HCT116 (cell line): ENCODE measurements around the gene TWF2. TPM values are rescaled to one million over a fixed set of nuclear protein-coding genes. Genes with fewer than 3 reads are reported as not detected.
A peak's percentile ranks its signal among the peaks of the same experiment; 100 is the strongest.

ENCODE experiments used
- ATAC-seq: fragments of 200-7000 bp; cut with Tn5 transposase; 2 replicates; pipeline ENCODE4 v1.9.1; 2020; ENCODE audit warnings: mild to moderate bottlenecking, moderate library complexity
- BruUV-seq: library from RNA; stranded (reverse); fragments of 400-500 nt; replicated peaks from 2 replicates; lab custom pipeline; 2021; lab: Mats Ljungman, UMichigan
- CTCF ChIA-PET: fragments of 300-600 bp; sonication (Branson Sonifier 250); formaldehyde crosslinking; loops from one replicate; lab custom pipeline; 2021; ENCODE audit warnings: antibody characterized with exemption; lab: Charles Lee
- POLR2A ChIA-PET: fragments of 300-600, 350-600 bp; sonication (Branson Sonifier 250); formaldehyde crosslinking; loops from one replicate; lab custom pipeline; 2021; ENCODE audit warnings: antibody characterized with exemption; lab: Charles Lee
- RAD21 ChIA-PET, 2 experiments: fragments of 300-600 bp; sonication (Branson Sonifier 250); formaldehyde crosslinking; loops; one replicate each; lab custom pipeline; 2023; ENCODE audit warnings: low total read pairs in 2 of 2; ENCODE audit not compliant: uncharacterized antibody in 2 of 2, unreplicated experiment in 2 of 2, low non-redundant PET in 1 of 2; lab: Charles Lee
- DNase-seq: peaks from one replicate; pipeline ENCODE4 v3.0.0-alpha.2; 2010; ENCODE audit warnings: low read depth, low spot score
- H2AFZ ChIP-seq: fragments of 200-600 bp; shearing (Covaris generic), sonication (generic); 2 replicates; pipeline ENCODE4 v1.6.1; 2017; ENCODE audit warnings: low read depth, mixed run types, mixed read lengths, antibody characterized with exemption, low read length; ENCODE audit not compliant: poor library complexity, severe bottlenecking
- H3K27ac ChIP-seq: 2 replicates; pipeline ENCODE4 v1.5.1; 2012; ENCODE audit warnings: low read depth, low read length
- H3K27me3 ChIP-seq: fragments of 200-600 bp; sonication (generic); 2 replicates; pipeline ENCODE4 v1.6.1; 2016; ENCODE audit warnings: mixed run types, low read length, mixed read lengths; ENCODE audit not compliant: insufficient read depth
- H3K36me3 ChIP-seq, 2 experiments: fragments of 200-500 bp in 1 of 2; fragments of 200-600 bp in 1 of 2; sonication (Bioruptor generic) in 1 of 2; sonication (generic) in 1 of 2; 2 replicates each; pipeline versions ENCODE4 v1.5.1 to v1.6.1; 2014 to 2016; ENCODE audit warnings: low read length in 2 of 2, inconsistent platforms in 1 of 2, mixed read lengths in 1 of 2, mixed run types in 1 of 2; ENCODE audit not compliant: insufficient read depth in 2 of 2, control insufficient read depth in 1 of 2
- H3K4me1 ChIP-seq, 2 experiments: fragments of 200-600 bp in 1 of 2; sonication (generic) in 1 of 2; 2 replicates each; pipeline versions ENCODE4 v1.5.1 to v1.6.1; 2012 to 2017; ENCODE audit warnings: low read length in 2 of 2, inconsistent platforms in 1 of 2, mild to moderate bottlenecking in 1 of 2, mixed read lengths in 1 of 2, mixed run types in 1 of 2, moderate library complexity in 1 of 2; ENCODE audit not compliant: insufficient read depth in 2 of 2, control insufficient read depth in 1 of 2
- H3K4me2 ChIP-seq: fragments of 200-600 bp; sonication (generic); 2 replicates; pipeline ENCODE4 v1.6.1; 2017; ENCODE audit warnings: mixed run types, low read length, mixed read lengths
- H3K4me3 ChIP-seq, 2 experiments: fragments of 200-600 bp in 1 of 2; sonication (generic) in 1 of 2; replicated peaks in 1 of 2; 2 replicates each; pipeline ENCODE4 v1.5.1; 2011 to 2016; ENCODE audit warnings: low read length in 2 of 2, control low read depth in 1 of 2, low read depth in 1 of 2, mild to moderate bottlenecking in 1 of 2, mixed read lengths in 1 of 2, mixed run types in 1 of 2
- H3K79me2 ChIP-seq: fragments of 200-600 bp; sonication (generic); 2 replicates; pipeline ENCODE4 v1.6.1; 2017; ENCODE audit warnings: mild to moderate bottlenecking, mixed run types, low read length, moderate library complexity, mixed read lengths; ENCODE audit not compliant: insufficient read depth
- H3K9ac ChIP-seq: fragments of 200-600 bp; sonication (generic); 2 replicates; pipeline ENCODE4 v1.6.1; 2016; ENCODE audit warnings: low read length, mixed read lengths
- H3K9me2 ChIP-seq: fragments of 200-600 bp; sonication (generic), shearing (Covaris generic); 2 replicates; pipeline ENCODE4 v1.6.1; 2017; ENCODE audit warnings: mixed run types, mild to moderate bottlenecking, moderate library complexity; ENCODE audit not compliant: insufficient read depth
- H3K9me3 ChIP-seq, 2 experiments: fragments of 200-500 bp in 1 of 2; fragments of 200-600 bp in 1 of 2; sonication (Bioruptor generic) in 1 of 2; sonication (generic) in 1 of 2; 2 replicates each; pipeline ENCODE4 v1.6.1; 2014 to 2017; ENCODE audit warnings: low read length in 2 of 2, mixed read lengths in 2 of 2, inconsistent platforms in 1 of 2, low read depth in 1 of 2, mild to moderate bottlenecking in 1 of 2, mixed run types in 1 of 2, moderate library complexity in 1 of 2; ENCODE audit not compliant: control insufficient read depth in 1 of 2, insufficient read depth in 1 of 2
- H4K20me1 ChIP-seq: fragments of 200-600 bp; sonication (generic), shearing (Covaris generic); 2 replicates; pipeline ENCODE4 v1.6.1; 2017; ENCODE audit warnings: mixed run types, mild to moderate bottlenecking, moderate library complexity; ENCODE audit not compliant: insufficient read depth
- EZH2phosphoT487 ChIP-seq: fragments of 200-600 bp; IDR thresholded peaks from 2 replicates; pipeline ENCODE4 v1.6.1; 2018; ENCODE audit warnings: antibody characterized with exemption, borderline replicate concordance
- JUND ChIP-seq: IDR thresholded peaks from 2 replicates; pipeline ENCODE4 v1.6.1; 2012
- POLR2A ChIP-seq: IDR thresholded peaks from 2 replicates; pipeline ENCODE4 v1.7.0; 2011; ENCODE audit warnings: borderline replicate concordance; ENCODE audit not compliant: insufficient read depth, insufficient read length; ENCODE audit errors: extremely low read depth
- TCF7L2 ChIP-seq: IDR thresholded peaks from 2 replicates; pipeline ENCODE4 v1.7.0; 2011; ENCODE audit warnings: borderline replicate concordance, inconsistent platforms; ENCODE audit not compliant: insufficient read depth, insufficient read length; ENCODE audit errors: extremely low read depth
- YY1 ChIP-seq: IDR thresholded peaks from 2 replicates; pipeline ENCODE4 v1.6.1; 2011; ENCODE audit warnings: low read length, low read depth, moderate library complexity, mild to moderate bottlenecking; ENCODE audit not compliant: insufficient replicate concordance; ENCODE audit errors: extremely low read depth
- ZFX ChIP-seq: fragments of 450-650 bp; IDR thresholded peaks from 2 replicates; pipeline ENCODE4 v1.6.1; 2017
- intact Hi-C: fragments of 100-400 bp; cut with micrococcal nuclease; formaldehyde crosslinking; loops from 2 replicates; pipeline ENCODE4 v1.10.0; 2022
- total RNA-seq: library from RNA; stranded (reverse); gene quantifications from one replicate; pipeline ENCODE4 v1.2.1, GENCODE V29; 2021; ENCODE audit not compliant: unreplicated experiment
- TF ChIP-seq, protein P1 (sequence below), 3 experiments: fragments of 200-600 bp in 1 of 3; sonication (generic) in 1 of 3; IDR thresholded peaks in 2 of 3; conservative IDR thresholded peaks in 1 of 3; 2 replicates each; pipeline ENCODE4 v1.5.1; 2012 to 2017; ENCODE audit warnings: low read depth in 2 of 3, low read length in 2 of 3, antibody characterized with exemption in 1 of 3, borderline replicate concordance in 1 of 3, control low read depth in 1 of 3, mild to moderate bottlenecking in 1 of 3, mixed read lengths in 1 of 3, mixed run types in 1 of 3, moderate library complexity in 1 of 3; ENCODE audit not compliant: insufficient read depth in 1 of 3
- TF ChIP-seq, protein P2 (sequence below): IDR thresholded peaks from 2 replicates; pipeline ENCODE4 v1.6.1; 2012

TWF2 gene
- total RNA-seq, 1 experiment from 2014 or later, result 100 TPM

DNA sequence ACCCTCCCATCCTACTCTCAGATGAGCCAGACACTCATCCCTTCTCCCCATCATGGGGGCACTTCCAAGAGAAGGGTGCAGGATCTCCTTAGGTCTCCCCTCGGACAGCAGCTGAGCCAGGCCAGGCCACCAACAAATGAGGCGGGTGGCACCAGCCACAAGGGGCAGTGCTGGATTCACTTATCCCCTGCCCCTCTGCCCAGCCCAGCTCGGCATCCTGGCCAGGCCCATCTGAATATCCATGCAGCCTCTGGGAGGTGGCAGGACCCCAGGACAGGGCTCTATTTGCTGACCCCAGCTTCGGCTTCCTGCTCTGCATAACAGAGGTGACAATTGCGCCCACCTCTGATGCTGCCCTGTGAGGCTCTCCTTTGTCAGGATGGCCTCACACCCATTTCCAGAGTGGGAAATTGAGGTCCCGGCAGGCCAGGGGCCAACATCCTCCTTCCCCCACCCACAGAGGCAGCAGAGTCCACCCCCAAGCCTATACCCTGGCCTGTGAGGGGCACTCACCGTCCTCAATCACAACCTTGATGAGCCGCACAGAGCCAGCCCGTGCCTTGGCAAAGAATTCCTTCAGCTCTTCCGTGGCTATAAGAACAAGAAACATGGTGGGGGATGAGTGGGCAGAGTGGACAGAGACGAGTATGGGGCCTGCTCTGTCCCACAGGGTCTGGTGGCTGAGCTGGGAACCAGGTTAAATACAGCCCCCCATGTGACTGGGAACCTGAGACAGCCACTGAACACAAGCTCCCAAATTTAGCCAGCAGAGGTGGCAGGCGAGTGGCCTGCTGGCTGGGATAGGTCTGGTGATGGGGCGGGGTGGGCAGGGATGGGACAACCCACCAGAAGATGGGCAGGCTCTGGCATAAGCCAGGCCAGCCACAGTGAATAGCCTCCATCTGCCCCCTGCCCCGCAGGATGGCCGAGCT, 4.2 kb downstream of the TWF2 start:
- Histone ChIP-seq H4K20me1 (no peaks in the 10 kb centered on the region), H3K4me1 (peaks cover 18 to 27% of the 10 kb centered on the region in 2 experiments), H3K36me3 (peaks cover 15% of the 10 kb centered on the region in 2 experiments; a peak in 3 of 4 replicates), H3K9ac (no peak overlapping the region), H3K4me3 (no peak overlapping the region), H3K79me2 (peaks cover 28% of the 10 kb centered on the region), H3K9me2 (no peaks in the 10 kb centered on the region), H3K27ac (no peak overlapping the region), H3K4me2 (no peak overlapping the region), H3K27me3 (no peaks in the 10 kb centered on the region), H3K9me3 (no peaks in the 10 kb centered on the region), H2AFZ (no peak overlapping the region)
- CTCF ChIA-PET, result interaction anchor here (1.4 to 2.6 kb wide), 3 partner anchors 15 to 150 kb away, joined by 3 to 13 read pairs (median 13); no protein-coding TSS in a partner anchor
- intact Hi-C loops, result no loop called here
- DNase-seq (no peak), ATAC-seq (no peak)
- BruUV-seq, result no TSS peak
- POLR2A ChIA-PET, result no interaction called here
- no peak for TF ChIP-seq EZH2phosphoT487
- TF ChIP-seq ZFX, result no peak
- TF ChIP-seq JUND, result no peak
- TF ChIP-seq, protein P1, sequence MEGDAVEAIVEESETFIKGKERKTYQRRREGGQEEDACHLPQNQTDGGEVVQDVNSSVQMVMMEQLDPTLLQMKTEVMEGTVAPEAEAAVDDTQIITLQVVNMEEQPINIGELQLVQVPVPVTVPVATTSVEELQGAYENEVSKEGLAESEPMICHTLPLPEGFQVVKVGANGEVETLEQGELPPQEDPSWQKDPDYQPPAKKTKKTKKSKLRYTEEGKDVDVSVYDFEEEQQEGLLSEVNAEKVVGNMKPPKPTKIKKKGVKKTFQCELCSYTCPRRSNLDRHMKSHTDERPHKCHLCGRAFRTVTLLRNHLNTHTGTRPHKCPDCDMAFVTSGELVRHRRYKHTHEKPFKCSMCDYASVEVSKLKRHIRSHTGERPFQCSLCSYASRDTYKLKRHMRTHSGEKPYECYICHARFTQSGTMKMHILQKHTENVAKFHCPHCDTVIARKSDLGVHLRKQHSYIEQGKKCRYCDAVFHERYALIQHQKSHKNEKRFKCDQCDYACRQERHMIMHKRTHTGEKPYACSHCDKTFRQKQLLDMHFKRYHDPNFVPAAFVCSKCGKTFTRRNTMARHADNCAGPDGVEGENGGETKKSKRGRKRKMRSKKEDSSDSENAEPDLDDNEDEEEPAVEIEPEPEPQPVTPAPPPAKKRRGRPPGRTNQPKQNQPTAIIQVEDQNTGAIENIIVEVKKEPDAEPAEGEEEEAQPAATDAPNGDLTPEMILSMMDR (IDR thresholded peaks at IDR 0.05 in 2 of 3, conservative IDR thresholded peaks at IDR 0.05 in 1 of 3; ENCODE audit: borderline replicate concordance in 1 of 3, insufficient read depth in 1 of 3, low read depth in 2 of 3, low read length in 2 of 3), result peak in 2 of 3 experiments; percentile 4 to 24; a peak in 1 of 6 replicates
- no peak for TF ChIP-seq POLR2A
- TF ChIP-seq, protein P2, sequence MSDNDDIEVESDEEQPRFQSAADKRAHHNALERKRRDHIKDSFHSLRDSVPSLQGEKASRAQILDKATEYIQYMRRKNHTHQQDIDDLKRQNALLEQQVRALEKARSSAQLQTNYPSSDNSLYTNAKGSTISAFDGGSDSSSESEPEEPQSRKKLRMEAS, result no peak
- TF ChIP-seq TCF7L2, result no peak
- TF ChIP-seq YY1, result no peak
- RAD21 ChIA-PET, result interaction anchor here in 1 of 2 experiments (0.7 kb wide), 1 partner anchor 15 kb away, joined by 3 read pairs; no protein-coding TSS in a partner anchor
